BE2C (cell line): ENCODE measurements around the gene MKLN1.
A peak's percentile ranks its signal among the peaks of the same experiment; 100 is the strongest.

Experiments
- DNase-seq: peaks from one replicate; pipeline ENCODE4 v3.0.0-alpha.2; 2020
- H3K27me3 ChIP-seq: fragments of 250-450 bp; sonication (Bioruptor Pico); 2 replicates; pipeline ENCODE4 v1.5.1; 2020; ENCODE audit warnings: mild to moderate bottlenecking
- H3K36me3 ChIP-seq: fragments of 250-450 bp; sonication (Bioruptor Pico); 2 replicates; pipeline ENCODE4 v1.5.1; 2020; ENCODE audit warnings: mild to moderate bottlenecking
- H3K4me1 ChIP-seq: fragments of 250-450 bp; sonication (Bioruptor Pico); 2 replicates; pipeline ENCODE4 v1.5.1; 2020
- H3K4me3 ChIP-seq: 2 replicates; pipeline ENCODE4 v1.5.1; 2011; ENCODE audit warnings: low read depth, low read length
- H3K9me3 ChIP-seq: fragments of 250-450 bp; sonication (Bioruptor Pico); 2 replicates; pipeline ENCODE4 v1.5.1; 2020
- CTCF ChIP-seq: IDR thresholded peaks from 2 replicates; pipeline ENCODE4 v1.5.1; 2012; ENCODE audit warnings: mild to moderate bottlenecking, low read depth, low read length

MKLN1 gene

GRCh38 chr7:131383417-131384285 lies 56.0 kb downstream of the MKLN1 start:
- Histone ChIP-seq H3K27me3 (no peaks in the 10 kb centered on the region), H3K4me1 (peaks cover 19% of the 10 kb centered on the region), H3K36me3 (peaks cover 4% of the 10 kb centered on the region; the same call in 1 of the 2 replicates), H3K9me3 (no peaks in the 10 kb centered on the region), H3K4me3 (no peak overlapping the region)
- TF ChIP-seq CTCF, result no peak
- no peak for DNase-seq

DNA sequence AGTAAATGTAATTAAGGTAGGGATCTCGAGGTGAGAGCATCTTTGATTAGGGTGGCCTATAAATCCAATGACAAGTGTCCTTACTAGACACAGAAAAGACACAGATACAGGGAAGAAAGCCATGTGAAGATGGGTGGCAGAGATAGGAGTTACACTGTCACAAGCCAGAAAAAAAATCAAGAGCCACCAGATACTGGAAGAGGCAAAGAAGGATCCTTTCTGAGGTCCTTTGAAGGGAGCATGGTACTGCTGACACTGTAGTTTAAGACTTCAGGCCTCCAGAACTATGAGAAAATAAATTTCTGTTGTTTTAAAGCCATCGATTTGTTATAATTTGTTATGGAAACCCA lies 56.6 kb downstream of the MKLN1 start:
- Histone ChIP-seq H3K27me3 (no peaks in the 10 kb centered on the region), H3K9me3 (no peaks in the 10 kb centered on the region), H3K36me3 (peaks cover 4% of the 10 kb centered on the region; the same call in 1 of the 2 replicates), H3K4me1 (peaks cover 19% of the 10 kb centered on the region), H3K4me3 (no peak overlapping the region)
- no peak for TF ChIP-seq CTCF
- DNase-seq, result peak; percentile 8

DNA sequence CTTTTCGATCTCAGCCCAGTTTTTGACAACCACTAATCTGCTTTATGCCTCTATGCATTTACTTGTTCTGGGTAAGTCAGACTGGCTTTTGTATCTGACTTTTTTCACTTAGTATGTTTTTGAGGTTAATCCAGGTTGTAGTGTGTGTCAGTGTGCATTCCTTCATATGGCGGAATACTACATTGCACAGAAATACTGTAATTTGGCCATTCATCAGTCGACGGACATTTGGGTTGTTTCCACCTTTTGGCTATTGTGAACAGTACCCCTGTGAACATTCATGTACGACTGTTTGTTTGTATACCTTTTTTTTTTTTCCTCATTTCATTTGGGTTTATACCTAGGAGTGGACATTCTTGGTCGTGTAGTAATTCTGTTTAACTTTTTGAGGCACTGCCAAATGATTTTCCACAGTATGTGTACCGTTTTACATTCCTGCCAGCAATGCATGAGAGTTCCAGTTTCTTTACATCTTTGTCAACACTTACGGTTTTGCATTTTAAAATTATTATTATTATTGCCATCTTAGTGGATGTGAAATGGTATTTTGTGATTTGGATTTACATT lies 57.4 kb downstream of the MKLN1 start:
- H3K9me3 ChIP-seq, result no peaks in the 10 kb centered on the region
- no peak for DNase-seq
- H3K4me1 ChIP-seq, result peaks cover 19% of the 10 kb centered on the region
- H3K4me3 ChIP-seq, result no peak overlapping the region
- no peaks in the 10 kb centered on the region for H3K27me3 ChIP-seq
- no peak for TF ChIP-seq CTCF
- H3K36me3 ChIP-seq, result peaks cover 4% of the 10 kb centered on the region; the same call in 1 of the 2 replicates

- Histone ChIP-seq H3K4me1 (peaks cover 17% of the 10 kb centered on the region), H3K36me3 (peaks cover 4% of the 10 kb centered on the region; the same call in 1 of the 2 replicates), H3K27me3 (no peaks in the 10 kb centered on the region), H3K4me3 (no peak overlapping the region), H3K9me3 (no peaks in the 10 kb centered on the region)
- no peak for DNase-seq
- no peak for TF ChIP-seq CTCF
These were observed 60.5 kb downstream of the MKLN1 start for GRCh38 chr7:131388126-131388525.

DNA sequence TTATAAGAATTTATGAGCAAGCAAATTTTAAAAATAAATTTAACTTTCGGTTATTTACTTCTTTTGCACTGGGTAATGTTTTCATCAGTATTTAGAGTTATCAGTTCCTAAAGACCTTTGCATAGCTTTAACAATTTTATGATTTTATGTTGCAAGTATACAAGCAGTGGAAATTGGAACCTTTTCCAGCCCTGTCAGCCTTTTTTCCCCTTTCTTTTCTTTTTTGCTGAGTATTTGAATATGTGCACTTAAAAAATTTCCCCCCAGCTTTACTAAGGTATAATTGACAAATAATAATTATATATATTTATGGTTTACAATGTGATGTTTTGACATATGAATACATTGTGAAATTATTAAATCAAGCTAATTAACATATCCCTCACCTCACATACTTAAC lies 62.6 kb downstream of the MKLN1 start:
- no peak for DNase-seq
- 0 out of 2 replicates have a peak, but pooled peaks cover 4% of the 10 kb centered on the region for H3K36me3 ChIP-seq
- no peak overlapping the region for H3K4me3 ChIP-seq
- no peaks in the 10 kb centered on the region for H3K27me3 ChIP-seq
- no peaks in the 10 kb centered on the region; the same call in 1 of the 2 replicates for H3K4me1 ChIP-seq
- no peak for TF ChIP-seq CTCF
- no peaks in the 10 kb centered on the region for H3K9me3 ChIP-seq

DNA sequence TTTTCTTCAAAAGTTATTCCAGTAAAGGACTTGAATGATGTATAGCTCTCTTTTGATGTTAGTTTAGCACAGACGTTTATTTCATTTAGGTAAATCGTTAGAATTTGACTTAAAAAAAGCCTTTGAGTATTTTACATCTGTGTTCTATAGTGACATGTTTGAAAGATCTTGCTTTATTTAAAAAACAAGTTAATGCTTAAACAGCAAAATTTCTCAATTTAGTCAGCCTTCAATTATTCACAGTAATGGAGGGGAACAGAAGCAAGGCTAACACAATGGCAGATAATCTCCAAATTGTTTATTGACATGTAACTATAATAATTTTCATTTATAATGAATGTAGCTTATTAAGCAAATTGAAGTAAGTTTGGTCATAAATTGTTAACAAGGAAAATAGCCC lies 63.5 kb downstream of the MKLN1 start:
- H3K27me3 ChIP-seq, result no peaks in the 10 kb centered on the region
- DNase-seq, result no peak
- H3K36me3 ChIP-seq, result 0 out of 2 replicates have a peak, but pooled peaks cover 4% of the 10 kb centered on the region
- H3K4me1 ChIP-seq, result no peaks in the 10 kb centered on the region
- no peaks in the 10 kb centered on the region for H3K9me3 ChIP-seq
- TF ChIP-seq CTCF, result no peak
- no peak overlapping the region for H3K4me3 ChIP-seq
